ENCODE data around the gene FTH1.

FTH1 gene

DNA sequence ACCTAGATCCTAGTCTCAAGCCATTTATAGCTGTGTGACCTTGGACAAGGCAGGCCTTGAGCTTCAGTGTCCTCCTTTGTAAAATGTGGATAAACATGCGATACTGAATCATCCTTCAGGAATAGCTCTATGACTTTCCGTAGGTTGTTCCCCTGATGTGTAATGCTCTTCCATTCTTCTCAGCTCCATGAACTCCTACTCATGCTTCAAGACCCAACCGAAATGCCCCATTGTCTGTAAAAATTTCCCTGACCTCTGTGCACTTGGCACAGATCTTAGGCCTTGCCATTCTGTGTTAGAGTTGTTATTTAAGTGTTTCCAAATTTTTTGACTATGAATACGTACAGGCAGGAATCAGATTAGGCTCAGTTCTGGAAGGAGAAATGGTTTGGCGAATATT lies 20.5 kb downstream of the FTH1 start:
- DNase-seq (ENCODE audit: low read depth): no peak
- H3K4me3 ChIP-seq (ENCODE audit: low read length): no peak overlapping the region
- TF ChIP-seq CTCF (IDR thresholded peaks at IDR 0.05; ENCODE audit: insufficient read depth, low read depth, low read length, missing control alignments): no peak

DNA sequence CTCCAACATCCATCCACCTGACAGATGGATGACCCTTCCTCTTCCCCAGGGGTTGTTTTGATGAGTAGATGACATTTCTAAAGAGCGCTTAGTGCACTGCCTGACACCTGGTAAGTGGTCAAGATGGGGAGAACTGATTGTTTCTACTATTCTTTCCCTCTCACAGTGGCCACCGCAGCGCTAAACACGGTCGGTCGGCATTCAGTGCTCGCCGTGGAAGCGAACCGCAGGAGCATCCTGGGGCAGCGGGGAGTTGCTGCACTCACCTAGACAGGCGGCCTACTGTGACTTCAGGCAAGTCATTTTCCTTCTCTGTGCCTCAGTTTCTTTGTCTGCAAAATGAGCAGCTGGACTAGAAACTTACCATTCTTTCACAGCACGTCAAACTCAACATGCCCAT lies 22.2 kb downstream of the FTH1 start:
- DNase-seq (ENCODE audit: low read depth): no peak
- H3K4me3 ChIP-seq (ENCODE audit: low read length): no peak overlapping the region
- TF ChIP-seq CTCF (IDR thresholded peaks at IDR 0.05; ENCODE audit: insufficient read depth, low read depth, low read length, missing control alignments): no peak

DNA sequence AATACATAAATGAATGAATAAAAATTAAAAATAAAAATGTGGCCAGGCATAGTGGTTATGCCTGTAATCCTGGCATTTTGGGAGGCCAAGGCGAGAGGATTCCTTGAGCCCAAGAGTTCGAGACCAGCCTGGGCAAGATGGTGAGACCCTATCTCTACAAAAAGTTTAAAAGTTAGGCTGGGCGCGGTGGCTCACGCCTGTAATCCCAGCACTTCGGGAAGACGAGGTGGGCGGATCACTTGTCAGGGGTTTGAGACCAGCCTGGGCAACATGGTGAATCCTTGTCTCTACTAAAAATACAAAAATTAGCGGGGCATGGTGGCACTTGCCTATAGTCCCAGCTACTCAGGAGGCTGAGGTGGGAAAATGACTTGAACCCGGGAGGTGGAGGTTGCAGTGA lies 27.0 kb downstream of the FTH1 start:
- DNase-seq (ENCODE audit: low read depth): no peak
- no peak for TF ChIP-seq CTCF (IDR thresholded peaks at IDR 0.05; ENCODE audit: insufficient read depth, low read depth, low read length, missing control alignments)
- H3K4me3 ChIP-seq (ENCODE audit: low read length): no peak overlapping the region

DNA sequence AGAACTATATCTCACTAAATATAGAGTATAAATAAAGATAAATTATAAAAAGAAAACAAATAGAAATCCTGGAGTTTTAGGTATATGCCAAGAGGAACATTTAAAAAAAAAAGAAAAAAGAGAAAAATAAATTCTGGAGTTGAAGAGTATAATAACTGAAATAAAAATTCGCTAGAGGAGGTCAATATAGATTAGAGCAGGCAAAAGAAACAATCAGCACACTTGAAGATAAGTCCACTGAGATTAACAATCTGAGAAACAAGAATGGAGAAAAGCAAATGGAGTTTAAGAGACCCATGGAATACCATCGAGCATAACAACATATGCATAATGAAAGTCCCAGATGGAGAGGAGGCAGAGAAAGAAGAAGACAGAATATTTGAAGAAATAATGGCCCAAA lies 31.6 kb downstream of the FTH1 start:
- no peak for TF ChIP-seq CTCF (IDR thresholded peaks at IDR 0.05; ENCODE audit: insufficient read depth, low read depth, low read length, missing control alignments)
- no peak for DNase-seq (ENCODE audit: low read depth)

GRCh38 chr11:61930933-61931332 lies 36.5 kb downstream of the FTH1 start:
- H3K4me3 ChIP-seq (ENCODE audit: low read length): no peak overlapping the region
- no peak for DNase-seq (ENCODE audit: low read depth)
- TF ChIP-seq CTCF (IDR thresholded peaks at IDR 0.05; ENCODE audit: insufficient read depth, low read depth, low read length, missing control alignments): no peak

More for the DNA sequence above, 31.6 kb downstream of the FTH1 start:
- no peak overlapping the region for H3K4me3 ChIP-seq (ENCODE audit: low read length)

DNA sequence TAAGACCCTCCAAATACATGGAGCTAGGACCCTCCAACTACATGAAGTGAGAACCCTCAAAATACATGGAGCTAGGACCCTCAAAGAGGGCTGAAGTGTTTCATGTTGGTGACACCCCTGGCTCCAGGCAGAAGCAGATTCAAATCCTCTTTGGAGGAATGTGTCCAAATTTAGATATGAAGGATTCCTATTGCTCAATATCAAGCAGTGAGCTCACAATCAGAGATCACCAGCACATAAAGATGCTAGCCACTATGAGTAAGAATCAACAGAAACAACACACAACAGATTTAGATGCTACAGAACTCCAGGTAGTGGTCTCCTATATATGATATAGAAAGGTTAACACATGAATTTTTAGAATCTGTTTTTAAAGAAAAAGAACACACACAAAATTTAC lies 38.8 kb downstream of the FTH1 start:
- no peak overlapping the region for H3K4me3 ChIP-seq (ENCODE audit: low read length)
- no peak for DNase-seq (ENCODE audit: low read depth)
- TF ChIP-seq CTCF (IDR thresholded peaks at IDR 0.05; ENCODE audit: insufficient read depth, low read depth, low read length, missing control alignments): no peak

DNA sequence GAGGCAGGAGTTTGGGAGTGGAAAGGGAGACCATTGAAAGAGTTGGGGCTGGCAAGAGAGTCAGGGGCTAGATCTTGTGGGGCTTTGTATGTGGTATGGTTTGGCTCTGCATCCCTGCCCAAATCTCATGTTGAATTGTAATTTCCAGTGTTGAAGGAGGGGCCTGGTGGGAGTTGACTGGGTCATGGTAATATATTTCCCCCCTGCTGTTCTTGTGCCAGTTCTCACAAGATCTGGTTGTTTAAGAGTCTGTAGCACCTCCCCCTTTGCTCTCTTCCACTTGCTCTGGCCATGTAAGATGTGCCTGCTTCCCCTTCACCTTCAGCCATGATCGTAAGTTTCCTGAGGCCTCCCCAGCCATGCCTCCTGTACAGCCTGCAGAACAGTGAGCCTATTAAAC lies 39.9 kb downstream of the FTH1 start:
- TF ChIP-seq CTCF (IDR thresholded peaks at IDR 0.05; ENCODE audit: insufficient read depth, low read depth, low read length, missing control alignments): no peak
- H3K4me3 ChIP-seq (ENCODE audit: low read length): no peak overlapping the region
- no peak for DNase-seq (ENCODE audit: low read depth)
